B cell (primary cell): ENCODE data around the gene ECD. TPM values are rescaled to one million over a fixed set of nuclear protein-coding genes. Genes with fewer than 3 reads are reported as not detected.

Experiments used
- ATAC-seq: fragments of 200-7000 bp; cut with Tn5 transposase; one replicate; pipeline ENCODE4 v1.10.0; 2021; ENCODE audit warnings: low read depth, mild to moderate bottlenecking, moderate number of reproducible peaks, moderate library complexity
- CTCF ChIA-PET: fragments of 350-600 bp; sonication (Branson Sonifier 250); formaldehyde crosslinking; loops from one replicate; lab custom pipeline; 2021; ENCODE audit warnings: antibody characterized with exemption, inconsistent platforms; lab: Charles Lee
- POLR2A ChIA-PET: fragments of 350-600 bp; sonication (Branson Sonifier 250); formaldehyde crosslinking; loops from one replicate; lab custom pipeline; 2021; ENCODE audit warnings: antibody characterized with exemption; lab: Charles Lee
- DNase-seq: peaks from one replicate; pipeline ENCODE4 v3.0.0; 2013
- H2AFZ ChIP-seq: 2 replicates; pipeline ENCODE4 v1.6.1; 2012; ENCODE audit warnings: mild to moderate bottlenecking, low read depth, low read length; ENCODE audit not compliant: insufficient read depth, poor library complexity, severe bottlenecking
- H3K27ac ChIP-seq, 2 donors: 1 replicate in 1 of 2; 2 replicates in 1 of 2; pipeline ENCODE4 v1.5.1; 2012 to 2013; ENCODE audit warnings: low read length in 2 of 2, mild to moderate bottlenecking in 2 of 2, moderate library complexity in 1 of 2
- H3K27me3 ChIP-seq, 4 experiments: fragments of 200-600 bp in 1 of 4; sonication (generic) in 1 of 4; replicated peaks in 1 of 4; 1 replicate in 2 of 4; 2 replicates in 2 of 4; pipeline versions ENCODE4 v1.6.1 to v1.7.0; 2013 to 2016; ENCODE audit warnings: low read length in 3 of 4, mild to moderate bottlenecking in 2 of 4, mixed read lengths in 1 of 4, moderate library complexity in 1 of 4; ENCODE audit not compliant: insufficient read depth in 4 of 4, control insufficient read depth in 3 of 4; ENCODE audit errors: control extremely low read depth in 1 of 4
- H3K36me3 ChIP-seq, 2 experiments: replicated peaks in 1 of 2; 1 replicate in 1 of 2; 2 replicates in 1 of 2; pipeline versions ENCODE4 v1.6.1 to v1.7.1; 2013; ENCODE audit warnings: low read length in 1 of 2; ENCODE audit not compliant: insufficient read depth in 2 of 2, control insufficient read depth in 1 of 2; ENCODE audit errors: control extremely low read depth in 1 of 2, extremely low read depth in 1 of 2
- H3K4me1 ChIP-seq, 2 donors: fragments of 200-600 bp in 1 of 2; sonication (generic) in 1 of 2; 1 replicate in 1 of 2; 2 replicates in 1 of 2; pipeline versions ENCODE4 v1.5.1 to v1.6.1; 2013 to 2017; ENCODE audit warnings: low read length in 2 of 2; ENCODE audit not compliant: control insufficient read depth in 2 of 2, insufficient read depth in 2 of 2
- H3K4me2 ChIP-seq: replicated peaks from 2 replicates; pipeline ENCODE3; 2012; ENCODE audit warnings: mild to moderate bottlenecking, low read depth, low read length; ENCODE audit not compliant: poor library complexity, severe bottlenecking
- H3K4me3 ChIP-seq, 5 experiments: fragments of 200-600 bp in 1 of 5; sonication (generic) in 1 of 5; 1 replicate in 3 of 5; 2 replicates in 2 of 5; pipeline versions ENCODE4 v1.5.1 to v1.7.0; 2011 to 2016; ENCODE audit warnings: low read length in 4 of 5, mild to moderate bottlenecking in 4 of 5, low read depth in 2 of 5, control low read depth in 1 of 5, moderate library complexity in 1 of 5; ENCODE audit not compliant: insufficient read depth in 1 of 5; ENCODE audit errors: control extremely low read depth in 1 of 5, extremely low read depth in 1 of 5
- H3K79me2 ChIP-seq: fragments of 200-600 bp; sonication (generic); one replicate; pipeline ENCODE4 v1.6.0; 2016; ENCODE audit warnings: low read length; ENCODE audit not compliant: control insufficient read depth, insufficient read depth
- H3K9ac ChIP-seq: fragments of 200-600 bp; sonication (generic); 2 replicates; pipeline ENCODE4 v1.6.1; 2017; ENCODE audit warnings: mild to moderate bottlenecking, low read length, moderate library complexity
- H3K9me3 ChIP-seq, 3 donors: one replicate each; pipeline versions ENCODE4 v1.6.1 to v1.7.1; 2013; ENCODE audit warnings: low read length in 2 of 3; ENCODE audit not compliant: control insufficient read depth in 2 of 3, insufficient read depth in 1 of 3; ENCODE audit errors: control extremely low read depth in 1 of 3
- H4K20me1 ChIP-seq: 2 replicates; pipeline ENCODE4 v1.6.0; 2012; ENCODE audit warnings: mild to moderate bottlenecking, low read length; ENCODE audit not compliant: insufficient read depth, control insufficient read depth, poor library complexity, severe bottlenecking
- H3K27ac Mint-ChIP-seq: one replicate; pipeline ENCODE4 v1.8.0; 2021; ENCODE audit warnings: mixed read lengths
- H3K27me3 Mint-ChIP-seq: one replicate; pipeline ENCODE4 v1.8.0; 2021; ENCODE audit warnings: mixed read lengths
- H3K4me1 Mint-ChIP-seq: one replicate; pipeline ENCODE4 v1.8.0; 2021; ENCODE audit warnings: mixed read lengths
- H3K4me3 Mint-ChIP-seq: one replicate; pipeline ENCODE4 v1.8.0; 2021; ENCODE audit warnings: mixed read lengths
- H3K9me3 Mint-ChIP-seq: one replicate; pipeline ENCODE4 v1.8.0; 2022; ENCODE audit warnings: mixed read lengths; ENCODE audit not compliant: insufficient read depth
- EZH2 ChIP-seq: IDR thresholded peaks from 2 replicates; pipeline ENCODE4 v1.6.1; 2012; ENCODE audit warnings: borderline replicate concordance, low read depth, mild to moderate bottlenecking, moderate library complexity, low read length; ENCODE audit not compliant: insufficient read depth, poor library complexity, severe bottlenecking
- WGBS: methylation state at CpG from one replicate; pipeline ENCODE4 v1.1.5; 2013; ENCODE audit warnings: missing lambda C conversion rate; ENCODE audit not compliant: insufficient coverage; 5-methylcytosine and 5-hydroxymethylcytosine counted together
- intact Hi-C: fragments of 100-400 bp; cut with micrococcal nuclease; formaldehyde crosslinking; loops from one replicate; pipeline ENCODE4 v1.10.0; 2022
- polyA plus RNA-seq: library from polyadenylated mRNA; depleted of rRNA; stranded (reverse); fragments of >200 nt; gene quantifications from 2 replicates; pipeline ENCODE4 v1.2.3, GENCODE V29; 2012
- total RNA-seq, 2 donors: library from RNA; stranded (reverse); fragments of 120-200 nt in 1 of 2; gene quantifications; 1 replicate in 1 of 2; 2 replicates in 1 of 2; pipeline versions ENCODE4 v1.2.3 to v1.2.4, GENCODE V29; 2013 to 2022
- TF ChIP-seq, protein P1 (sequence below): fragments of 200-600 bp; IDR thresholded peaks from one replicate; pipeline ENCODE4 v1.8.0; 2022; ENCODE audit warnings: antibody characterized with exemption, mild to moderate bottlenecking

The ECD gene
- total and polyA plus RNA-seq, 2 donors (not counting 1 experiment from before 2014, with no cell fraction given), result 15.7 to 37.1 TPM

DNA sequence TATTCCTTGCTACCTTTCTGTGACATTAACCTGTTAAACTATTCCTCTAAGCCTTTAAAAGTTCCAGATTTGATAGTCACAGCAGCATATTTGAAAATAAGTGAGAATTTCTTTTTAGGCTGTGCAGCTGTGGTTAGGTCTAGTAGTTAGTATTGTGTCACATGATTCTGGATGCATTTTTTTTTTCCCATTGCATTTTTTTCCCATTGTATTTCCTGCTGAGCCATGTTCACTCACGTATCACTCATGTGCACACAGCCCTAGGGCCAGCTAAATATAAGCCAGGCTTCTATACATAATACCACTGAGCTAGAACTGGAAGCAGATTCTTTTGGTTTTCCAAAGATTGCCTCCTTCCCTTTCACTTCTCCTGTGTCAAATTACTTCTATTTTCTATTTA, 41.9 kb upstream of the ECD start:
- no peak for TF ChIP-seq EZH2
- TF ChIP-seq, protein P1, sequence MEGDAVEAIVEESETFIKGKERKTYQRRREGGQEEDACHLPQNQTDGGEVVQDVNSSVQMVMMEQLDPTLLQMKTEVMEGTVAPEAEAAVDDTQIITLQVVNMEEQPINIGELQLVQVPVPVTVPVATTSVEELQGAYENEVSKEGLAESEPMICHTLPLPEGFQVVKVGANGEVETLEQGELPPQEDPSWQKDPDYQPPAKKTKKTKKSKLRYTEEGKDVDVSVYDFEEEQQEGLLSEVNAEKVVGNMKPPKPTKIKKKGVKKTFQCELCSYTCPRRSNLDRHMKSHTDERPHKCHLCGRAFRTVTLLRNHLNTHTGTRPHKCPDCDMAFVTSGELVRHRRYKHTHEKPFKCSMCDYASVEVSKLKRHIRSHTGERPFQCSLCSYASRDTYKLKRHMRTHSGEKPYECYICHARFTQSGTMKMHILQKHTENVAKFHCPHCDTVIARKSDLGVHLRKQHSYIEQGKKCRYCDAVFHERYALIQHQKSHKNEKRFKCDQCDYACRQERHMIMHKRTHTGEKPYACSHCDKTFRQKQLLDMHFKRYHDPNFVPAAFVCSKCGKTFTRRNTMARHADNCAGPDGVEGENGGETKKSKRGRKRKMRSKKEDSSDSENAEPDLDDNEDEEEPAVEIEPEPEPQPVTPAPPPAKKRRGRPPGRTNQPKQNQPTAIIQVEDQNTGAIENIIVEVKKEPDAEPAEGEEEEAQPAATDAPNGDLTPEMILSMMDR, result no peak
- H3K36me3 ChIP-seq, result peaks cover 0 to 3% of the 10 kb centered on the region in 2 experiments
- H3K27ac ChIP-seq, result no peak overlapping the region
- intact Hi-C loops, result no loop called here
- no peaks in the 10 kb centered on the region for H3K79me2 ChIP-seq
- H2AFZ ChIP-seq, result no peak overlapping the region
- ChIA-PET POLR2A (no interaction called here), CTCF (no interaction called here)
- H3K4me1 Mint-ChIP-seq, result no peaks in the 10 kb centered on the region
- H3K4me2 ChIP-seq, result no peak overlapping the region
- H3K9me3 Mint-ChIP-seq, result no peaks in the 10 kb centered on the region
- no peaks in the 10 kb centered on the region for H3K9me3 ChIP-seq
- H3K9ac ChIP-seq, result no peak overlapping the region
- no peak overlapping the region for H3K27ac Mint-ChIP-seq
- WGBS, result 88% methylated on average over 1 of the region's 1 CpG
- DNase-seq, result no peak
- no peak overlapping the region for H3K4me3 Mint-ChIP-seq
- H4K20me1 ChIP-seq, result no peaks in the 10 kb centered on the region
- H3K4me1 ChIP-seq, result no peaks in the 10 kb centered on the region
- no peaks in the 10 kb centered on the region for H3K27me3 ChIP-seq
- no peak overlapping the region for H3K4me3 ChIP-seq
- no peak for ATAC-seq
- no peaks in the 10 kb centered on the region for H3K27me3 Mint-ChIP-seq

DNA sequence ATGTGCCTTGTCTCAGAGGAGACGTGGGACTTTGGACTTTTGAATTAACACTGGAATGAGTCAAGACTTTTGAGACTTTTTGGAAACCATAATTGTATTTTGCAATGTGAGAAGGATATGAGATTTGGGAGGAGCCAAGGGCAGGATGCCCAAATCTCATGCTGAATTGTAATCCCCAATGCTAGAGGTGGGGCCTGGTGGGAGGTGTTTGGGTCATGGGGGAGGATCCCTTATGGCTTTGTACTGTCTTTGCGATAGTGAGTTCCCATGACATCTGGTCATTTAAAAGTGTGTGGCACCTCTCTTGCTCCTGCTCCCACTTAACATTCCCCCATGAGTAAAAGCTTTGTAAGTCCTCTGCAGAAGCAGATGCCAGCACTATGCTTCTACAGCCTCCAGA, 40.1 kb upstream of the ECD start:
- Histone ChIP-seq H3K4me3 (no peak overlapping the region), H3K4me1 (no peaks in the 10 kb centered on the region), H3K4me2 (no peak overlapping the region), H3K79me2 (no peaks in the 10 kb centered on the region), H3K27ac (no peak overlapping the region), H3K36me3 (peaks cover 0 to 3% of the 10 kb centered on the region in 2 experiments), H2AFZ (no peak overlapping the region), H4K20me1 (no peaks in the 10 kb centered on the region), H3K9me3 (no peaks in the 10 kb centered on the region), H3K9ac (no peak overlapping the region), H3K27me3 (no peaks in the 10 kb centered on the region)
- TF ChIP-seq, protein P1, result no peak
- TF ChIP-seq EZH2, result no peak
- ChIA-PET CTCF (no interaction called here), POLR2A (no interaction called here)
- Mint-ChIP-seq H3K9me3 (no peaks in the 10 kb centered on the region), H3K27ac (no peak overlapping the region), H3K4me3 (no peak overlapping the region), H3K4me1 (no peaks in the 10 kb centered on the region), H3K27me3 (no peaks in the 10 kb centered on the region)
- ATAC-seq, result no peak
- 100% methylated on average over 2 of the region's 2 CpGs for WGBS
- DNase-seq, result no peak
- intact Hi-C loops, result no loop called here
